NCI-H1048 (cell line): Measurements from ENCODE around the gene TMEM167B.
A peak's percentile ranks its signal among the peaks of the same experiment; 100 is the strongest.

ENCODE experiments used
- DNase-seq: peaks from one replicate; lab custom pipeline; 2025; lab: John Stamatoyannopoulos, UW

TMEM167B gene

GRCh38 chr1:109083501-109083900, 7.1 kb upstream of the TMEM167B start:
- no peak for DNase-seq

GRCh38 chr1:109083923-109084322, 6.6 kb upstream of the TMEM167B start:
- no peak for DNase-seq

- no peak for DNase-seq
These were observed 5.7 kb upstream of the TMEM167B start for GRCh38 chr1:109084563-109085517.

- peak; percentile 23 for DNase-seq
These were observed 1.1 kb upstream of the TMEM167B start for GRCh38 chr1:109089242-109090015.

- DNase-seq, result no peak
These were observed 694 bp downstream of the TMEM167B start for GRCh38 chr1:109091078-109091838.

GRCh38 chr1:109091839-109092193, 1.3 kb downstream of the TMEM167B start:
- DNase-seq, result no peak

GRCh38 chr1:109094377-109094803, 3.8 kb downstream of the TMEM167B start:
- no peak for DNase-seq

GRCh38 chr1:109094871-109095270, 4.3 kb downstream of the TMEM167B start:
- no peak for DNase-seq

GRCh38 chr1:109095631-109096030, 5.1 kb downstream of the TMEM167B start:
- DNase-seq, result no peak

- DNase-seq, result no peak
These were observed 5.6 kb downstream of the TMEM167B start for GRCh38 chr1:109096120-109096519.

GRCh38 chr1:109099938-109100773, 9.6 kb downstream of the TMEM167B start:
- peak; percentile 97 for DNase-seq

GRCh38 chr1:109104364-109105151, 14.0 kb downstream of the TMEM167B start:
- no peak for DNase-seq

GRCh38 chr1:109105881-109106280, 15.3 kb downstream of the TMEM167B start:
- DNase-seq, result no peak

GRCh38 chr1:109107785-109108184, 17.2 kb downstream of the TMEM167B start:
- no peak for DNase-seq

GRCh38 chr1:109109906-109110305, 19.3 kb downstream of the TMEM167B start:
- no peak for DNase-seq

- no peak for DNase-seq
These were observed 21.0 kb downstream of the TMEM167B start for GRCh38 chr1:109111386-109112055.

- no peak for DNase-seq
These were observed 21.6 kb downstream of the TMEM167B start for GRCh38 chr1:109112056-109112651.

GRCh38 chr1:109112652-109113285, 22.2 kb downstream of the TMEM167B start:
- peak; percentile 82 for DNase-seq
